ENCODE measurements around the gene BUB1.
"Not testable (repeated sequence)": the region's sequence is repeated elsewhere in the genome, so short reads cannot be mapped to it uniquely, and the experiment has no call there.

DNA sequence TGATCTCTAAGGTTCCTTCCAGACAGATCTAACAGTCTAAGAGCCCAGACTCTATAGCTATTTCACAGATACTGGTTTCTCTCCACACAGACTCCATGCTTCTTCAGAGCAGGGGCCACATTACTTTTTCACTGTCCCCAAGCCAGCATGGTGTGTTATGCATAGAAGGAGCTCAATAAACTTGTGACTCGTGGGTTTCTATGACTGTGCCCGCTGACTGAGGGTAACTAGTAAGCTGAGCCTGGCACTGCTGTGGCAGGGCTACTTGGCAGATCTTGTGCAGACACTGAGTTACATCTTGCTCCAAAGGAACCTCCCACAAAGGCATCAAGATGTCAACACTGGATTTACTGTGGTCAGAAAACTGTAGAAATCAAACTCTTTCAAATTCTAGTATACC is 85.9 kb downstream of the BUB1 start:
- TF ChIP-seq, protein P1, sequence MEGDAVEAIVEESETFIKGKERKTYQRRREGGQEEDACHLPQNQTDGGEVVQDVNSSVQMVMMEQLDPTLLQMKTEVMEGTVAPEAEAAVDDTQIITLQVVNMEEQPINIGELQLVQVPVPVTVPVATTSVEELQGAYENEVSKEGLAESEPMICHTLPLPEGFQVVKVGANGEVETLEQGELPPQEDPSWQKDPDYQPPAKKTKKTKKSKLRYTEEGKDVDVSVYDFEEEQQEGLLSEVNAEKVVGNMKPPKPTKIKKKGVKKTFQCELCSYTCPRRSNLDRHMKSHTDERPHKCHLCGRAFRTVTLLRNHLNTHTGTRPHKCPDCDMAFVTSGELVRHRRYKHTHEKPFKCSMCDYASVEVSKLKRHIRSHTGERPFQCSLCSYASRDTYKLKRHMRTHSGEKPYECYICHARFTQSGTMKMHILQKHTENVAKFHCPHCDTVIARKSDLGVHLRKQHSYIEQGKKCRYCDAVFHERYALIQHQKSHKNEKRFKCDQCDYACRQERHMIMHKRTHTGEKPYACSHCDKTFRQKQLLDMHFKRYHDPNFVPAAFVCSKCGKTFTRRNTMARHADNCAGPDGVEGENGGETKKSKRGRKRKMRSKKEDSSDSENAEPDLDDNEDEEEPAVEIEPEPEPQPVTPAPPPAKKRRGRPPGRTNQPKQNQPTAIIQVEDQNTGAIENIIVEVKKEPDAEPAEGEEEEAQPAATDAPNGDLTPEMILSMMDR (IDR thresholded peaks at IDR 0.05), result not testable (repeated sequence)
- not testable (repeated sequence) for TF ChIP-seq POLR2A (IDR thresholded peaks at IDR 0.05)

All from adrenal gland (tissue), 5 donors.